GM13976 (cell line): ENCODE results near the gene HRH3.

ENCODE experiments used
- DNase-seq: peaks from one replicate; pipeline ENCODE4 v3.0.0; 2012; ENCODE audit warnings: low spot score
- in situ Hi-C: fragments of 300-500 bp; cut with MboI; formaldehyde crosslinking; loops from one replicate; pipeline ENCODE4 v1.12.0; 2022; ENCODE audit warnings: low sequenced_read_pairs, mixed read lengths, inconsistent platforms; ENCODE audit not compliant: unreplicated experiment
- TF ChIP-seq, protein P1 (sequence below): IDR thresholded peaks from 2 replicates; pipeline ENCODE4 v1.5.1; 2012; ENCODE audit warnings: borderline replicate concordance, mild to moderate bottlenecking; ENCODE audit not compliant: insufficient read depth; ENCODE audit errors: extremely low read depth, missing control alignments, control extremely low read depth

HRH3 gene

DNA sequence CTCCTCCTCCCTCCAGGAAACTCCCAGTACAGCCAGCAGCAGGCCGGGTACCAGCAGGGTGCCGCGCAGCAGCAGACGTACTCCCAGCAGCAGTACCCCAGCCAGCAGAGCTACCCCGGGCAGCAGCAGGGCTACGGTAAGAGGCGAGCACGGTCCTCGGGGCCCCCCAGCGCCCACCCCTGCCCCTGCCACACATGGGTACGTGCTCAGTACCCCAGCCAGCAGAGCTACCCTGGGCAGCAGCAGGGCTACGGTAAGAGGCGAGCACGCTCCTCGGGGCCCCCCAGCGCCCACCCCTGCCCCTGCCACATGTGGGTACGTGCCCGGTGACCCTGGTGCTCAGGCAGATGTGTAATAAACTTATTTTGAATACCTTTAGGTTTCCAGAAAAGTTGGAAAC lies 47.4 kb downstream of the HRH3 start:
- DNase-seq, result no peak
- TF ChIP-seq, protein P1, sequence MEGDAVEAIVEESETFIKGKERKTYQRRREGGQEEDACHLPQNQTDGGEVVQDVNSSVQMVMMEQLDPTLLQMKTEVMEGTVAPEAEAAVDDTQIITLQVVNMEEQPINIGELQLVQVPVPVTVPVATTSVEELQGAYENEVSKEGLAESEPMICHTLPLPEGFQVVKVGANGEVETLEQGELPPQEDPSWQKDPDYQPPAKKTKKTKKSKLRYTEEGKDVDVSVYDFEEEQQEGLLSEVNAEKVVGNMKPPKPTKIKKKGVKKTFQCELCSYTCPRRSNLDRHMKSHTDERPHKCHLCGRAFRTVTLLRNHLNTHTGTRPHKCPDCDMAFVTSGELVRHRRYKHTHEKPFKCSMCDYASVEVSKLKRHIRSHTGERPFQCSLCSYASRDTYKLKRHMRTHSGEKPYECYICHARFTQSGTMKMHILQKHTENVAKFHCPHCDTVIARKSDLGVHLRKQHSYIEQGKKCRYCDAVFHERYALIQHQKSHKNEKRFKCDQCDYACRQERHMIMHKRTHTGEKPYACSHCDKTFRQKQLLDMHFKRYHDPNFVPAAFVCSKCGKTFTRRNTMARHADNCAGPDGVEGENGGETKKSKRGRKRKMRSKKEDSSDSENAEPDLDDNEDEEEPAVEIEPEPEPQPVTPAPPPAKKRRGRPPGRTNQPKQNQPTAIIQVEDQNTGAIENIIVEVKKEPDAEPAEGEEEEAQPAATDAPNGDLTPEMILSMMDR, result no peak
- in situ Hi-C loops, result no loop called here

DNA sequence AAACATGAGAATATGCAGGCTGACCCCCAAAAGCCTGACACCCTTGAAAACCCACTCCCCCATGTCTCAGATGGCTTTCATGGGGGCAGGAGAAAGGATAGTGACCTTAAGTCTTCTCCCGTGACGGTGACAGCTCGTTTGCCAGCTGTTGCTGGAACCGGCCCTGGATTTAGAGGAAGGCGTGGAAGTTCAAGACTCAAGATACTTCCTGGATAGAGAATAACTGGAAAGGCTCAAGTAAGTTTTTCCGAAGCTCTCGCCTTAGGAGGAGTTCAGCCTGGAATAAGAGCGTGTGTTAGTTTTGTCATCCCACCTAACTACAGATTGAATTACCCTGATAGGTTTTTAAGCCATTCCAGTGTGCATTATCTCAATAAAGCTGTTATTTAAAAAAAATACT lies 48.8 kb downstream of the HRH3 start:
- in situ Hi-C loops, result no loop called here
- TF ChIP-seq, protein P1, result no peak
- no peak for DNase-seq

DNA sequence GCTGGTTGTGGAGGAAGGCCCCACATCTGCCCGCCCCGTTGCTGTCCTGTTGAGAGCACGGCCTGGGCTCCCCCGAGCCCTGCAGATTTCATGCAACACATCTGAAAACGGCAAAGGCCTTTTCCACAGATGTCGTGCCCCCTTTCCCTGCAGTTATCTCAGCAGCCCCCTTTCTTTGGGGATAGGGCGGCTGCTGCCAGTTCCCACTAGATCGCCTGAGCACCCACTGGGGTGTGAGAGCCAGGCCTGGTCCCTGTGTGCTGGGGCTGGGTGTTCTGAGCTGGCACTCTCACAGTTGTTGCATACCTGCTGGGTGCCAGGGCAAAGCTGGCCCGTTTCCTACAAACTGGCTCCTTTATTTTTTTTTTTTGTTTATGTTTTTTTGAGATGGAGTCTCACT lies 49.5 kb downstream of the HRH3 start:
- in situ Hi-C loops, result no loop called here
- TF ChIP-seq, protein P1, result no peak
- no peak for DNase-seq

GRCh38 chr20:62168890-62169435 lies 51.1 kb downstream of the HRH3 start:
- in situ Hi-C loops, result no loop called here
- TF ChIP-seq, protein P1, result no peak
- no peak for DNase-seq

DNA sequence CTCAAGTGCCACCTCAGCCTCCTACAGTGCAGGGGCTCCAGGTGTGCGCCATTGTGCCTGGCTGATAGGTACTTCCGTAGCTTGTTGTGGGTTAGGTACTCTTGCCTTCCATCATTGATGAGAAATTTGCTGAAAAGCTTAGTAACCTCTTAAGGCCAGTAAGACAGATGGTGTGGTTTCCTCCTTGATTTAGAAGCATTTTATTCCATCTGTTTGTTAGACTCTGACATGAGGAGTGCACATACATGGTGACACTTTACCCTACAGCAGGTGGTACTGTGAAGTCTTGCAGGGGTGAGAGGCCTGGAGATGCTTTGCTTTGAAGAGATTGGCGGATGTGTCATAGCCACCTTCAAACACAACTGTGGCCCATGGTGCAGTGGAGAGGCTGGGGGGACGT lies 52.0 kb downstream of the HRH3 start:
- TF ChIP-seq, protein P1, result no peak
- no peak for DNase-seq
- in situ Hi-C loops, result no loop called here

GRCh38 chr20:62167474-62167873 lies 52.6 kb downstream of the HRH3 start:
- no peak for DNase-seq
- TF ChIP-seq, protein P1, result no peak
- in situ Hi-C loops, result no loop called here
